Stimulated activated CD4-positive, alpha-beta T cell treated with anti-CD3 and anti-CD28 coated beads, TNF-alpha, amount 100 ng/mL, for 48 hours (primary cell): Measurements from ENCODE around the gene ZNF296.

Experiments
- DNase-seq, 3 donors: peaks; one replicate each; pipeline ENCODE4 v3.0.0-alpha.2; 2020; ENCODE audit warnings: low read depth in 3 of 3

Gene ZNF296

DNA sequence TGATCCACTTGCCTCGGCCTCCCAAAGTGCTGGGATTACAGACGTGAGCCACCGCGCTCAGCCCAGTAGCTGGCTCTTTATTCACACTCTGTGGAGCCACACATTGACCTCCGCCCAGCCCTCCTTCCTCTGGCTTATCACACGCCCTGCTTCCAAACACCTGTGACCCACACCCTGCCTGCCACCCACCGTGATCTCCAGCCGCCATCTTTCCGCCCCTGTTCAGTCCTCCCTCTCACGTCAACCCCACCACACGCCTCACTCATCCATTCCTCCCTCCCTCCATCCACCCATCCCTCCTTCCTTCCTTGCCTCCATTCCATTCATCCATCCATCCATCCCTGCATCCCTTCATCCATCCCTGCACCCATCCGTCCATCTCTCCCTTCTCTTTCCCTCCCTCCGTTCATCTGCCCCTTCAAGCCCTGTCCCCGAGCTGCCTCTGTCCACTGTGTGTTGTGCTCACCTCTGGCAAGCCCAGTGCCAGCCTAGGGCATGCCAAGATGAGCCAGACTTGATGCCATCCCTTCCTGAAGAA, 17.6 kb downstream of the ZNF296 start:
- DNase-seq = no peak

- no peak for DNase-seq
These were observed 18.8 kb downstream of the ZNF296 start for GRCh38 chr19:45057444-45057843.

- DNase-seq = no peak
These were observed 19.4 kb downstream of the ZNF296 start for GRCh38 chr19:45056831-45057230.

GRCh38 chr19:45051929-45052579, 24.2 kb downstream of the ZNF296 start:
- no peak for DNase-seq

GRCh38 chr19:45050036-45050435, 26.2 kb downstream of the ZNF296 start:
- no peak for DNase-seq

DNA sequence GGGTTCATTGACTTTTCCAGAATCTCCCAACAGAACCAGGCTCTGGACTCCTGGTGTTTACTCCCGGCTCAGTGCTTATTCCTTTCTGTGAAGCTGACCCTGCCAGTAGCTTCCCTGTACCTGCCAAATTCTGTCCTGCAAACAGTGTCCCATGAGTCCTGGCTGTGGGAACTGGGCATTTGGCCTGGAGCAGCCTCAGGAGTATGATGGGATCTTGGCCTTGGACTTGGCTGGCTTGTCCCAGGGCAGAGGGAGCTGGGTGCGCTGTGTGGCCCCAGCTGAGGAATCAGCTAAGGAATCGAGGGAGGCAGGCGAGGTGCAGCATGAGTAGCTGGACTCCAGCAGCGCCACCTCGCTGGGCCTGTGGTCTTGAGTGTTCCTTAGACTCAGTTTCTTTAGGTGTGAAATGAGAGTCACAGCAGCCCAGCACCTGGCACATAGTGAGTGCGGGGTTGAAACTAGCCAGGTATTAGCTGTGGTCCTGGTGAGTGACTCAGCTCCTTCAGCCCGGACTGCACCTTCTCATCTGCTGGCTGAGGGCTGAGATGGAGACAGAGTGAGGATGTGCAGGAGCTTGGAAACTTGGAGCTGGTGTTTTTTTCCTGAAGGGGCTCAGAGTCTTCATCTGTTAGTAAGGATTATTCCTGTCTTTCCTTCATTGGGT, 27.1 kb downstream of the ZNF296 start:
- DNase-seq = no peak

GRCh38 chr19:45047188-45047797, 29.0 kb downstream of the ZNF296 start:
- no peak for DNase-seq

- DNase-seq = no peak
These were observed 29.9 kb downstream of the ZNF296 start for GRCh38 chr19:45046355-45046754.

DNA sequence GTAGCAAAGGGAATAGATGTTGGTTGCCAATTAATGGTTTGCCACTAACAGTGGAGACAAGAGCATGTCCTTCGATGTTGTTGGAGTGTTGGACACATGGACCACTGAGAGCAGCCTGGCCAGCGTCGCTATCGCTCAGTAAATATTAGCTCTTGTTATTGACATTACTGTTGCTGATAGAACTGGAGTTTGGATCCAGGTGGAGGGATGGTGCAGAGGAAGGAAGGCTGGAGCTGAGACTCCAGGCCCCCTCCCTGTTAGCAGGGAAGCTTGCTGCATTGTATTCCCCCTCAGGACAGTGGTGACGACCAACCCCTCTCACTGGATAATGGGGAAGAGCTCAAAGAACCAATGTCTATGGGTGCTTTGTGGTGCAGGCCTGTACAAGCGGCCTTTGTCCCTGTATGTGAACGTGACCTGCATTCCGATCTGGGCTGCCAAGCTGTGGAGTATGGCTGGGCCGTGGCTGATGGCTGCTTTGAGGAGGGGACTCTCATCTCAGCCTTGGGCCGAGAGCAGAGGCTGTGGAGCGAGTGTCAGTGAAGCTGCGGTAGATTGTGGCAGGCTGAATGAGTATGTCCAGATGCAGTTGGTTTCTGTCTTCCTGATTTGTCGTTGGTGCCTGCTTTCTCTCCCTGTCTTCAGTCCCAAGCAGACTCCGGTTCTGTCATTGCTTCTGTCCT, 30.5 kb downstream of the ZNF296 start:
- DNase-seq = no peak

- DNase-seq = no peak
These were observed 35.2 kb downstream of the ZNF296 start for GRCh38 chr19:45041125-45041524.

DNA sequence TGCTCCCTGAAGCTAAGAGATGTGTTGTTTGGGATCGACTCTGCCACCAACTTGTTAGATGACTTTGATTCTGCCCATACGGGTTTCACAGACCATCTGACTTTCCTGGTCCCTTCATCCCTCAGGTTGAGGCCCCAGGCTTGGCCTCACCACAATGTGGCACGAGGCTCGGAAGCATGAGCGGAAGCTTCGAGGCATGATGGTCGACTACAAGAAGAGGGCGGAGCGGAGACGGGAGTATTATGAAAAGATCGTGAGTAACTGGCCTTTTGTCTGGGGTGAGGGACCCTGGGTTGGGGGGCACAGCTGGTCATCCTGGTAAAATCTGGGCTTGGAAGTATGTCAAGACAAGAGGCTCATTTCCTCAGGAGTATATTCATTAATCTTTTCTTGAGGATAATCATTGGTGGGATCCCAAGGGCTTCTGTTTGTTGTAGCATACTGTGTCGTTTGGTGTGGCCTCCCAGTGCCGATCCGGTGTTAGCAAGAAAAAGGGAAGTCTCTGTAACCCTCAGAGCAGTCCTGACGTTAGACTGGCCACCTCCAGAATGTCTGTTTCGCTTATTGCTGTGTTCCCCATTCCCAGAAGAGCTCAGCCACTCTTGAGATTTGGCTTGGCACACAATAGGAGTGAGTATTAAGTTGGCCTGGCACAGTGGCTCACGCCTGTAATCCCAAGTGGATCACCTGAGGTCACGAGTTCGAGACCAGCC, 36.1 kb downstream of the ZNF296 start:
- no peak for DNase-seq

GRCh38 chr19:45038931-45039893, 37.1 kb downstream of the ZNF296 start, which contains the start of gene CLASRP:
CLASRP (plus strand) TSS chr19:45039045; CDS start chr19:45040213, 1,168 bp downstream.
- peak; percentile 73 to 87 (median 76) for DNase-seq

DNA sequence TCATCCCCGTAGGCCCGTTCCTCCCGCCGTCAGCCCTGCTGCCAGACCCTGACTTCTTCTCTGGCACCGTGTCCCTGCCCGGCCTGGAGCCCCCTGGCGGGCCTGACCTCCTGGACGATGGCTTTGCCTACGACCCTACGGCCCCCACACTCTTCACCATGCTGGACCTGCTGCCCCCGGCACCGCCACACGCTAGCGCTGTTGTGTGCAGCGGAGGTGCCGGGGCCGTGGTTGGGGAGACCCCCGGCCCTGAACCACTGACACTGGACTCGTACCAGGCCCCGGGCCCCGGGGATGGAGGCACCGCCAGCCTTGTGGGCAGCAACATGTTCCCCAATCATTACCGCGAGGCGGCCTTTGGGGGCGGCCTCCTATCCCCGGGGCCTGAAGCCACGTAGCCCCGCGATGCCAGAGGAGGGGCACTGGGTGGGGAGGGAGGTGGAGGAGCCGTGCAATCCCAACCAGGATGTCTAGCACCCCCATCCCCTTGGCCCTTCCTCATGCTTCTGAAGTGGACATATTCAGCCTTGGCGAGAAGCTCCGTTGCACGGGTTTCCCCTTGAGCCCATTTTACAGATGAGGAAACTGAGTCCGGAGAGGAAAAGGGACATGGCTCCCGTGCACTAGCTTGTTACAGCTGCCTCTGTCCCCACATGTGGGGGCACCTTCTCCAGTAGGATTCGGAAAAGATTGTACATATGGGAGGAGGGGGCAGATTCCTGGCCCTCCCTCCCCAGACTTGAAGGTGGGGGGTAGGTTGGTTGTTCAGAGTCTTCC, 38.7 kb downstream of the ZNF296 start:
- no peak for DNase-seq

DNA sequence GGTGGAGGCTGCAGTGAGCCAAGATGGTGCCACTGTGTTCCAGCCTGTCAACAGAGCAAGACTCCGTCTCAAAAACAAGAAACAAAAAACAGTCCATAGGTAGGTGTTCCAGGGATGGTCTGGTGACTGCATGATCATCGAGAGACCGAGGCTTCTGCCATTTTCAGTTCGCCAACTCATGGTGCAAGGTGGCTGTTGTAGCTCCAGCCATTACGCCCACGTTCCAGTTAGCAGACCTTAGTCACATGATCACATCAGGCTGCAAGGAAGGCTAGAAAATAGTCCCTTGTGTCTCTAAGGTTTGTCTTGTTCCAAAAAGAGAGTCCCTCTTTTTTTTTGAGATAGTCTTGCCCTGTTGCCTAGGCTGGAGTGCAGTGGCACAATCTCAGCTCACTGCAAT, 40.5 kb downstream of the ZNF296 start:
- no peak for DNase-seq

- no peak for DNase-seq
These were observed 43.9 kb downstream of the ZNF296 start for GRCh38 chr19:45032421-45032820.

- no peak for DNase-seq
These were observed 45.5 kb downstream of the ZNF296 start for GRCh38 chr19:45030825-45031224.

DNA sequence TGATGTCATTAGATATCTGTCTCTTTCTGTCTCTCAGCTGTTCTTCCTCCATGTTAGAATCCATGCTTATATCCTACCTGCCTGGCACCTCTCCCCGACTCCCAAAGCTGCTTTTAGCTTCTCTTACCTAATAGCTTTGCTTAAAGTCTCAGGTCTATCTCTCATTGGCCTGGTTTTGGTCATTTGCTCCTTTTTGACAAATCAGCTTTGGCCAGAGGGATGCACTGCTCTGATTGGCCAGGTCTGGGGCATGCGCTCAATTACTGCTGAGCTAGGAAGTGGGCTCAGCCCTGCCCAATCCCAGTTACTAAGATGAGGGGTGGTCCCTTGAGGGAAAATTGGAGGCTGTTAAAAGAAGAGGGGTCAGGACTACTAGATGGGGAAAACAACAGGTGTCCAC, 48.9 kb downstream of the ZNF296 start:
- no peak for DNase-seq

DNA sequence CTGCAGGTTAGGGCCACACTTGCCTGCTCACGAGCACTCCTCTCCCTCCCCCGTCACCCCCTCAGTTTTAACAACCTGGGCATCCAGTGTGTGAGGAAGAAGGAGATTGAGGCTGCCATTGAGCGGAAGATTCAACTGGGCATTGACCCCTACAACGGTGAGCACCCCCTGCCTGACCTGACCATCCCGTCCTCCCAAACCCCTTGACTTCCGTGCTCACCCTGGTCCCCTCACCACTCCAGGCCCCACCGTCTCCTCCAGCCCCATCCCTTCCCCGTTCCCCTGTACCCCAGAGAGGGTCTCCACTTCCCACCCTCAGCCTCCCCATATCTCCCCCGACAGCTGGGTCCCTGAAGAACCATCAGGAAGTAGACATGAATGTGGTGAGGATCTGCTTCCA, 51.0 kb downstream of the ZNF296 start:
- DNase-seq = no peak

GRCh38 chr19:45023048-45023447, 53.2 kb downstream of the ZNF296 start:
- DNase-seq = no peak

DNA sequence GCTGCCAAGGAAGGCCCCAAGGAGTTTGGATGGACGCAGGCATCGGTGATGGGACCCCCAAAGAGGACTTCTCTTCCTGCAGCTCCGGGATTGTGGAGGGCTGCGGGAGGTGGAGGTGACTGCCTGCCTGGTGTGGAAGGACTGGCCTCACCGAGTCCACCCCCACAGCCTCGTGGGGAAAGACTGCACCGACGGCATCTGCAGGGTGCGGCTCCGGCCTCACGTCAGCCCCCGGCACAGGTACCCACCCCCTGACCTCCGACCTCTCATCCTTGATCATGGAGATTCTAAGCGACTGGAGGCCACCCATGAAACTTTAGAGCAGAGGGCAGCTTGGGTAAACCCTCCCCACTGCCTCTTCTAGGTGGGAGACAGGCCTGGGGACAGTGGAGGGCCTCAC, 54.3 kb downstream of the ZNF296 start:
- DNase-seq = no peak
